Suprapubic skin (tissue), 4 donors: ENCODE data around the gene GLYATL1. TPM values are rescaled to one million over a fixed set of nuclear protein-coding genes. Genes with fewer than 3 reads are reported as not detected.

Experiments
- DNase-seq, 2 donors: peaks; one replicate each; pipeline ENCODE4 v3.0.0-alpha.2; 2019; ENCODE audit warnings: low spot score in 2 of 2
- H3K27ac ChIP-seq: fragments of 200-600 bp; sonication (generic); one replicate; pipeline ENCODE4 v1.5.1; 2019
- H3K27me3 ChIP-seq: fragments of 200-600 bp; sonication (generic); one replicate; pipeline ENCODE4 v1.5.1; 2019
- H3K36me3 ChIP-seq: fragments of 200-600 bp; sonication (generic); one replicate; pipeline ENCODE4 v1.5.1; 2019
- H3K4me1 ChIP-seq: fragments of 200-600 bp; sonication (generic); one replicate; pipeline ENCODE4 v1.5.1; 2019
- H3K4me3 ChIP-seq: fragments of 200-600 bp; sonication (generic); one replicate; pipeline ENCODE4 v1.5.1; 2019; ENCODE audit warnings: mild to moderate bottlenecking
- H3K9me3 ChIP-seq: fragments of 200-600 bp; sonication (generic); one replicate; pipeline ENCODE4 v1.5.1; 2019
- CTCF ChIP-seq, 2 donors: fragments of 200-600 bp in 1 of 2; fragments of 450-650 bp in 1 of 2; sonication (generic) in 1 of 2; IDR thresholded peaks; one replicate each; pipeline ENCODE4 v1.5.1; 2016 to 2019; ENCODE audit warnings: antibody characterized with exemption in 2 of 2, mild to moderate bottlenecking in 1 of 2, moderate library complexity in 1 of 2
- EP300 ChIP-seq: sonication (generic); formaldehyde crosslinking; IDR thresholded peaks from one replicate; pipeline ENCODE4 v1.6.1; 2017; ENCODE audit warnings: antibody characterized with exemption
- POLR2A ChIP-seq, 2 donors: fragments of 450-650 bp; IDR thresholded peaks; one replicate each; pipeline ENCODE4 v1.6.1; 2017; ENCODE audit warnings: antibody characterized with exemption in 2 of 2, mild to moderate bottlenecking in 2 of 2, moderate library complexity in 2 of 2
- POLR2AphosphoS5 ChIP-seq, 3 donors: sonication (generic); formaldehyde crosslinking; IDR thresholded peaks; one replicate each; pipeline ENCODE4 v1.6.1; 2017; ENCODE audit warnings: antibody characterized with exemption in 3 of 3
- WGBS: methylation state at CpG from one replicate; pipeline ENCODE4 v1.1.5; 2018; 5-methylcytosine and 5-hydroxymethylcytosine counted together
- total RNA-seq, 4 donors: library from RNA; depleted of rRNA; stranded (reverse); fragments of >200 nt; gene quantifications; one replicate each; pipeline ENCODE4 v1.1.0, GENCODE V29; 2016

GLYATL1 gene
- total RNA-seq, 4 donors from 2014 or later, result 2.4 to 6.1 (median 3.5) TPM; not detected in 1

- TF ChIP-seq EP300 (no peak), POLR2AphosphoS5 (IDR thresholded peaks at IDR 0.05) (no peak), CTCF (IDR thresholded peaks at IDR 0.05) (no peak), POLR2A (IDR thresholded peaks at IDR 0.05) (no peak)
- no peak overlapping the region for H3K4me3 ChIP-seq
- no peaks in the 10 kb centered on the region for H3K36me3 ChIP-seq
- 62% methylated on average over 18 of the region's 26 CpGs for WGBS
- peaks cover 6% of the 10 kb centered on the region for H3K4me1 ChIP-seq
- no peak for DNase-seq
- peaks cover 7% of the 10 kb centered on the region for H3K27me3 ChIP-seq
- no peak overlapping the region for H3K27ac ChIP-seq
- H3K9me3 ChIP-seq, result peaks cover 4% of the 10 kb centered on the region
These were observed 29.0 kb downstream of the GLYATL1 start for GRCh38 chr11:58968251-58968711.

DNA sequence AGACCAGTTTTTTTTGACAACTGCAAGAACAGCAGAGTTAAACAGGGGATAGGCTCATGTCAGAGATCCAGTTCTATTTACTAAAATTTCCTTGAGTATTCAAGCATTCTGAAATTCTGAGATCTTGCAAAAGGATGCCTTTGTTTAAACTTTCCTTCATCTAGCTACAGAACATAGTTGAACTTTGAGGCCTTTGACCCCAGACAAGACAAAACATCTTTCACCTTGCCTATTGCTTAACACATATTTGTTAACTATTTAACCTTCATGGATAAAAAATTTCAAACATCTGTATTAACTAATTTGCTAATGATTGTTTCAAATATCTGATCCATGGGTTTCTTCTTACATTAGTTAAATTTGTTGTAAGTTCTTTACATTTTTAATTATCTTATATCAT is 38.2 kb downstream of the GLYATL1 start:
- TF ChIP-seq CTCF (IDR thresholded peaks at IDR 0.05) (no peak), POLR2A (IDR thresholded peaks at IDR 0.05) (no peak), EP300 (no peak), POLR2AphosphoS5 (IDR thresholded peaks at IDR 0.05) (no peak)
- Histone ChIP-seq H3K36me3 (no peaks in the 10 kb centered on the region), H3K4me1 (no peaks in the 10 kb centered on the region), H3K4me3 (no peak overlapping the region), H3K9me3 (peaks cover 4% of the 10 kb centered on the region), H3K27ac (no peak overlapping the region), H3K27me3 (no peaks in the 10 kb centered on the region)
- DNase-seq, result no peak

- DNase-seq, result no peak
- no peaks in the 10 kb centered on the region for H3K27me3 ChIP-seq
- no peak overlapping the region for H3K4me3 ChIP-seq
- H3K36me3 ChIP-seq, result no peaks in the 10 kb centered on the region
- no peaks in the 10 kb centered on the region for H3K4me1 ChIP-seq
- TF ChIP-seq POLR2AphosphoS5 (IDR thresholded peaks at IDR 0.05) (no peak), CTCF (IDR thresholded peaks at IDR 0.05) (no peak), EP300 (no peak), POLR2A (IDR thresholded peaks at IDR 0.05) (no peak)
- no peaks in the 10 kb centered on the region for H3K9me3 ChIP-seq
- 77% methylated on average over 2 of the region's 2 CpGs for WGBS
- H3K27ac ChIP-seq, result no peak overlapping the region
These were observed 39.9 kb downstream of the GLYATL1 start for GRCh38 chr11:58979222-58979621.

- DNase-seq, result no peak
- TF ChIP-seq EP300 (no peak), POLR2A (IDR thresholded peaks at IDR 0.05) (no peak), CTCF (IDR thresholded peaks at IDR 0.05) (no peak), POLR2AphosphoS5 (IDR thresholded peaks at IDR 0.05) (no peak)
- H3K4me1 ChIP-seq, result no peaks in the 10 kb centered on the region
- no peak overlapping the region for H3K4me3 ChIP-seq
- H3K9me3 ChIP-seq, result no peaks in the 10 kb centered on the region
- WGBS, result 72% methylated on average over 8 of the region's 8 CpGs
- no peak overlapping the region for H3K27ac ChIP-seq
- H3K27me3 ChIP-seq, result no peaks in the 10 kb centered on the region
- H3K36me3 ChIP-seq, result no peaks in the 10 kb centered on the region
These were observed 41.0 kb downstream of the GLYATL1 start for GRCh38 chr11:58980159-58980843.

DNA sequence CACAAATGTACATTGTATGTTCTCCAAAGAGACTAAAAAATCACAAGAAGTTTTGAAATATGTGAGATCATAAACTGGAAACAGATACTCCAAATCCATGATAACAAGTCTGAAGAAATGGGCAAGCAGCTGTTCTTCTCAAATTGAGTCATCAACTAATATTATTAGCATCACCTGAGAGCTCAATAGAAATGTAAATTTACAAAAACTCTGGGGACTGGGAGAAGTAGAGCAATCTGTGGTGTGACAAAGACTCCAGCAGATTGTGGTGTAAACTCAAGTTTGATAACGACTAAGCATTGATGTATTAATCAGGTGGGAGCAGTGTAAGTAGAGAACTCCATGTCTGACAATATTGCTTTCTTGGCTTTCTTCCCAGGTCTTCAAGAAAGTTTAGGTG is 53.2 kb downstream of the GLYATL1 start:
- TF ChIP-seq CTCF (IDR thresholded peaks at IDR 0.05), result no peak
- TF ChIP-seq EP300, result no peak
- no peak for TF ChIP-seq POLR2AphosphoS5 (IDR thresholded peaks at IDR 0.05)
- TF ChIP-seq POLR2A (IDR thresholded peaks at IDR 0.05), result no peak
- no peaks in the 10 kb centered on the region for H3K9me3 ChIP-seq
- H3K4me1 ChIP-seq, result no peaks in the 10 kb centered on the region
- no peaks in the 10 kb centered on the region for H3K36me3 ChIP-seq
- 91% methylated on average over 1 of the region's 1 CpG for WGBS
- DNase-seq, result no peak
- H3K4me3 ChIP-seq, result no peak overlapping the region
- no peak overlapping the region for H3K27ac ChIP-seq
- H3K27me3 ChIP-seq, result no peaks in the 10 kb centered on the region
